NCI-H1417 (cell line): ENCODE results near the gene ACOT7.

ENCODE experiments used
- DNase-seq, 3 experiments: peaks; one replicate each; lab custom pipeline; 2025; lab: John Stamatoyannopoulos, UW

ACOT7 gene

DNA sequence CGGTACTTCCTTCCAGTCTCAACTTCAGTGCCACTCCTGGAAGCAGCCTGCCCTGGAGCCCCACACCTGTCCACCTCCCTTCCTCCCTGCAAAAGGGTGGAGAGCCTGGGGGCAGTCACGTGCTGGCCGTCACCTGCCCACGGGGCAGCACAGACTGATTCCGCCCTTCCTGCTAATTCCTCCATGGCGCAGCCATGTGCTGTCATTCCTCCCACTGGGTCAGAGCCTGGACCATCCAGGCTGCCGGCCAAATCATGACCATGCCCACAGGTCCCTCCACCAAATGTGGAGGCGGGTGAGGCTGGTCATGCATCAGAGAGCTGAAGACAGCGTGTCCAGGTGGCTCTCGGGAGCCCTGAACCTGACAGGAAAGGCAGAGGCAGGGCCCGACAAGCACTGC is 108.2 kb downstream of the ACOT7 start:
- DNase-seq: no peak

DNA sequence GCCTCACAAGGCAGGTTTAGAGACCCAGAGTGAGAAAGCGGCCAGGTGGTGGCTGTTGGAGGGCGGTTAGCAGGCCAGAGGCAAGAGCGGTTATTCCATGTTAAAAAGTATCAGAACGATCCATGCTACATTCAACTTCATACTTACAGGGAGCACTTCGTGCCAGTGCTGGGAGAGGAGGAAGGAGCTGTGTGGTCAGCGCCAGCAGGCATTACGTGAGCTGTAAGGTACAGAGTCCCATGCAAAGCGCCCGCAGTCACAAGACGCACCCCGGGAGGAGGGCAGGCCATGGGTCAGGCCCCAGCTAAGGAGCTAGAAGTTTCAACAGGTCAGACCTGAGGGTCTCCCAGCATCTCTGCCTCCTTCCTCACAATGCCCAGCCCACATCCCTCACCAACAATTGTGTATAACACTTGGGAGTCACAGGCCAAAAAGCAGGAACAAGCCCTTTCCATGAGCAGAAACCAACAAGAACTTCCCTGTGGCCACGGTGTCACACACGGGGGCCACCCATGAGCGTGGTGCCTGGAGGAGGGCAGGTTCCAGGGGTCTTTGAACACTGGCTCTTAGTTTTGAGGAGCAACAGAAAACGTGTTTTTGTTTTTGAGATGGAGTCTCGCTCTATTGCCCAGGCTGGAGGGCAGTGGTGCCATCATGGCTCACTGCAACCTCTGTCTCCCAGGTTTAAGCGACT is 110.8 kb downstream of the ACOT7 start:
- no peak for DNase-seq

DNA sequence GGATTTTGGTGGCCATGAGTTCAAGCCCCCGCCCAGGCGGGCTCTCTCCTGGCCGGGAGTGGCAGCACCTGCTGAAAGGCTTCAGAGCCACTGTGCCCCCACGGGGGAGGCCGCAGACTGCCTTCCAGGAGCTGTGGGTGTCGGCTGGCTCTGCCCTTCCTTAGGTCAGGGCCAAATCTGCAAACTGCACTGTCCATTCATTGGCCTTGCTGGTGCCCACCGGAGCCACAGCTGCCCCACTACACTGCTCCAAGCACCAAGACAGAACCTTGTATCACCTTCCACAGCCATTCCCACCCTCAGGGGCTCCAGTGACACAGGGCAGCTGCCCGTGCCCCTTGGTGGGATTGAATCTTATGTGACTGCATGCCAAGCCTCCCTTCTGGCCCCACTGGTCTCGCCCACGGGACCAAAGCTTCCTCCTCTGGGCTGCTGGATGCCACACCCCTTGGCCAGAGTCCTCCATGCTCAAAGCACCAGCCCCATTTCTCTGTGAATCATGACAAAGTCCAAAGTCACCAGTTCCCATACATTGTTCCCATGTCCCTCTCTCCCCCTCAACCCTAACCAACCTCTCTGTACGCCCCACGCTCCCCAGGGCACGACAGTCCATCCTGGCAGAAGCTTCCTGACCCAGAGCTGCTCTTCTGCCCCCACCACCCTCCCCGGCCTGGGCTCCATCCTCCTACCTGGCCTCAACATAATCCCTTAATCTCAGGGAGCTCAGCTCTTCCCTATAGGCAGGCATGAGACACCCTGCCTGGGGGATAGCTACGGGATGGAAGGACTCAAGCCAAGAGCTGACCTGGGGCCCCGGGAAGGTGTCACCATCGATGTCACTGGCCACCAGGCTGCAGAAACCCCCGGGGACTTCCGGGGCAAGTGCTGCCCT is 111.8 kb downstream of the ACOT7 start:
- no peak for DNase-seq

DNA sequence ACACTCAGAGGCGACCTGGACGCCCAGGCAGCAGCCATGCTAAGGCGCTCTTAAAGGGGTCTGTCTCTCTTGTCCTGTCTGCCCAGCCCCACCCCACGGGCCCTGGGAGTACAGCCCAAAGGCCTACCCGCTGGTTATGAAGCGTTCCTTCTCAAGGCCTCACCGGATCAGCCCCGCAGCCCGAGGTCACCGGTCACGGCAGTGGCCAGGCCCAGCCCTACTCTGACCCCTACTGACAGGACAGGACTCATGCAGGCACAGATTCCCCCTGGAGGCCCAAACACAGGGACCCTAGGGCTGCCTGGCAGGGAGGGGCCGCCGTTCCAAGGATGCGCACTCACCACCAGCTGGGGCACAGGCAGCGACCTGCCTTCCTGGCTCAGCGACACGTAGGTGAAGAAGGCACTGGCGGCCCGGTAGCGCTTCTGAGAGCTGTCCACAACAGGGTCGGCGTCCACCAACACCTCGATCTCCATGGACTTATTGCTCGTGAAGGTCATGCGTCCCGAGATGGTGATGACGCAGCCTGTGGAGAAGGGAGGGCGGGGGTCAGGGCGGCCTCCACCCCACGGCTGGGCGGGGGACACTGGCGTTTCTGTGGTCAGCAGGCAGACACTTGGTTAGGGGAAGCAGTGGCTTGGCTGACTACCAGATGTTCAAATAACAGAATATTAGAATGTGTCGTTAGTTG is 112.7 kb downstream of the ACOT7 start:
- peak in 1 of 3 experiments; percentile 23 for DNase-seq

DNA sequence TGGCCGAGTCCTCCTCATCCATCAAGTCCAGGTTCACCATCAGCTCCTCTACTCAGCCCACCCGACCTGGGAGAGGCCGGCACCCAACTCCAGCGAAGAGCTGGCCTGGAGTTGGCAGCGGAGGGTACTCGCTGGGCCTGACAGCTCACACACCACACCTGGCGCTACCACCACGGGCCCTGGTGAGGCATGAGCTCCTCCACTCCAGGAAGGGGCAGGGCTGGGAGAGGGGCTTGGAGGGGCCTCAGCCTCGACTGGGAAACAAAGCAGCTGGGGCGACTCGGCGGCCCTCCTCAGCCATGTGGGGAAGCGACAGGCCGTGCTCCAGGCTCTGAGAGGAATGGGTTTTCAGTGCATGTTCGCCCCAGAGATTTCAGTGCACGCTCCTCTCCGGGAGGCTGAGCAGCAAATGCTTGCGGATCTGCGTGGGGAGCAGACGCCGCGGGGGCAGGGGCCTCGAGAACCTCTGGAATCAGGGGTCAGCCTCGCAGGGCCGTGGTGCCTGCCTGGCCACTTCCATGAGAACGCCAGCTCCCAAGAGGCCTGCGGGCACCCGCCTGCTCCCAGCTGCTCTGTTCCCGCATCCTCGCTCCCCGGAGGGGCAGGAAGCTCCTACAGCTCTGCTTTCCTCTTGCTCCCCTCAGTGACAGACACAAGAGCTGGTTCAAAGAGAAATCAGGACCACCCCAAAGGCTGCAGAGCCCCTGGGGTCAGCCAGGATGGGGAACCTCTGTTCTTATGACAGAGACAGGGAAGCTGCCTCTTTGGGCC is 113.8 kb downstream of the ACOT7 start:
- no peak for DNase-seq

DNA sequence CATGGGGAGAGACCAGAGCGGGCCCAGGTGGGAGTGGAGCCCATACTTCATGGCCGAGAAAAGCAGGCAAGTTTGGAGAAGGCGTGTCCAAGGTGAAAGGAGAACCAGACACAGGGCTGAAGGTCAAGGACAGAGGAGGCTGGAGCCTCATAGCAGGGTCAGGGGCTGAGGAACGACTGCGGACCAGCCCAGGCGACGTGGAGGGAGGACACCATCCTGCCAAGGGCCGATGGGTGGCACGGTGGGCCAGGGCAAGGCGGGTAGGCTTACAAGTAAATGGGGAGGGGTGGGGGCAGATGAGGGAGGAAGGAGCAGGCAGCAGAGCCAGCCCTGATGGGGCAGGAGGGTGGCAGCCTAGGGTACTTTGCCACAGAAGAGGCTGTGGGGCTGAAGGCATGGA is 114.5 kb downstream of the ACOT7 start:
- DNase-seq: no peak

DNA sequence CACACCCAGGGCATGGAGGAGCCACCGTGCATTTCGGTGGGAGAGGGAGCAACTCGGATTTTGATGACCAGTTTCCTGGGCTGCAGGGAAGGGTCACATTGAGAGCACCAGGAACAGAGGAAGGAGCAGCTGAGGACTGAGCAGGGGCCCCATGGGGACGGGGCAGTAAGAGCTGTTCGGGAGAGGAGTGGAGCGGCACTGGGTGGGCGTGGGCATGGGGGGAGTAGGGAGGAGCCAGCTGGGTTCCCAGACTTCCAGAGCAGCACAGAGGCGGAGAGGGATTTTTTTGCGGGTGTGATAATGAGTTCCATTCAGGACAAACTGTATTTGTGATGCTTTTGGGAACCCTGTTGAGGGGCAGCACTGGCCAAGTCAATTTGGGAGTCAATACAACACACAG is 115.3 kb downstream of the ACOT7 start:
- DNase-seq: peak in 2 of 3 experiments; percentile 15 to 21

DNA sequence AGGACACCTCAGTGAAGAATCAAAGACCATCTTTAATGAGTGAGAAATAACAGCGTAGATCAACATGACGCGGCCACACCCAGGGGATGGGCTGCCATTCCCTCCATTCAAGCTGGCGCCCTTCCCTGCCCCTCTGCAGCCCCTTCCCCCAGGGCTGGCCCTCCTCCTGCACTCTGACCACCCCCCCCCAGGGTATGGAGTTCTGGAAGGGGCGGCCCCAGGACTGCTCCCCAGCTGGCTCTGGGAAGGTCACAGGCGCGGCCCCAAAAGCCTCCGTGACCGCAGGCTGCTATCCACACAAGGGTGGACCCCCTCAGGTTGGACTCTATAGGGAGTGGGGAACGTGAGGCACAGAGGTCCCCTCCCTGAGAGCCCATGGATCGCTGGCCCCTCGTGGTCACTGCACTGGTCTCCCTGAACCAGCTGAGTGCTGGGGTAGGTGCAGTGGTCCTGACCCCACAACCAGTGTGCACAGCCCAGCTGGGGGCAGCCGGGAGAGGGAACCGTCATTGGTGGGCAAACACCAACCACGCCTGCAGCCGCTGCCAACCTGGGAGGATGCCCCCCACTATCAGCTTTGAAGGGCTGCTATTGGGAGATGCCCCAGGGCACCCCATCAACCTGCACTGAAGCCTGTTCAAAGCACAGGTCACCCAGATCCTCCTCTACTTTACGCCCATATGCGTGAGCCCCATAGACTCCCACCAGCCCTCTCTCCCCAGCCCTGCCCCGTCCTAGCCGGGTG is 116.6 kb downstream of the ACOT7 start:
- no peak for DNase-seq

DNA sequence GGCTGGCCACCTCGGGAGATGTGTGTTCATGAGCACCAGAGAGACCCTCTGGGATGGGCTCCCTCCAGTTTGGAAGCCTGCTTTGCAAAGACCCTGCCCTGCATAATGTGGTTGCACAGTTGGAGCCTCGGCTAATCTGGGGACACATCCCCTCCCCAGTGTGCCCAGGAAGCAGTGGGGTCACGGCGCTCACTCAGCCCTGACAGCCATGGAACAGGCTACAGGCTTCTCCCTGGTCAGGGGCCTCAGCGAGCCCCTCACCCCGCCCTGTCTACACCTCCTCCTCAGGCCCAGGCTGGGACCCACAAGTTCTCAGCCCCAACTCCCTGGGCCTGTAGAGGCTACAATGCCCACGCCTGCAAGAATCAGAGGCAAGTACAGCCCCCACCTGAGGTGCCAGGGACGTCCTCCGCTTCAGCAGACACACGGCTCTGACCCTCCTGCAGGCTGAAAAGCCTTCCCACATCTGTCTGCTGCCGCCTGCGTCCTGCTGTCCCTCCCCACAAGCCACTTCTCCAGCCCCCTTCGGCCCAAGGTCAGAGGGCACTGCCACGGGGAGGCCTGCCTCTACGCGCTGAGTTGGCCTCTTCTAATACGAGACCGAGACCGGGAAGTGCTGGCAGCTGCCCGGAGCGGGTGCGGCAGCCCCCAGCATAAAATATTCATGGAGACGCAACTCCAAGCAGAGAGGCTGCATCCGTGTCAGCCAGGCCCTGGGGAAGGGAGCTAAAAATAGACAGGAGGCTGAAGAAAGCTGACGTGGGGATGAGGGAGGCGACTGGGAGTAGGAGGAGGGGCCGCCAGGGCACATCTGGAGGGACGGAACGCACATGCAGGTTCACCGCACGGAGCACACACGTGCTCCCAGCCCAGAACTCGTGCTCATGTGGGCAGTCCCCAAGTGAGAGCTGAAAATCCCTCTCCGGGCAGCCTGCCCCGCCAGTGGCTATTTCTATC is 117.5 kb downstream of the ACOT7 start:
- peak; percentile 30 to 86 (median 64) for DNase-seq

DNA sequence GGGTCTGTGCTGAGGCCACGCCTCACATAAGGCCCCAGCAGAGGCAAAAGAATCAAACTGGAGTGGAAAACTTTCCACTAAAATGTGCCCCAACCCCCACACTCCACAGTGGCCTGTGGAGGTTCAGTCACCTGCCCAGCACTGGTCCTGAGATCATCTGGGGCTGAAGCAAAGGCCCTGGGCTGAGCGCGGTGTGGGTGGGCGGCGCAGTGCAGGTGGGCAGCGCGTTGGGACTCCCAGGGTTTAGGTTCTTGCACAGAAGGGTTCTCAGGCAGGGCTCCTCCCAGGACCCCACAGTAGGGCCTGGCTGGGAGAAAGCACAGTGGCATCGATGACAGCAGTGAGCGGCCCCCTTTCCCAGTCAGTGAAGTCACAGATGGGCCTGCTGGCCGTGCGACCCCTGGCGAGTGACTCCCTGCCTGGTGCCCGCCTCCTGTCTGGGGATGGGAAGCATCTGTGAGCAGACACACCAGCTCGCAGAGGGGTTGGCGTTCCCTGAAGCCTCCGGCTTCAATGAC is 118.9 kb downstream of the ACOT7 start:
- DNase-seq: no peak

DNA sequence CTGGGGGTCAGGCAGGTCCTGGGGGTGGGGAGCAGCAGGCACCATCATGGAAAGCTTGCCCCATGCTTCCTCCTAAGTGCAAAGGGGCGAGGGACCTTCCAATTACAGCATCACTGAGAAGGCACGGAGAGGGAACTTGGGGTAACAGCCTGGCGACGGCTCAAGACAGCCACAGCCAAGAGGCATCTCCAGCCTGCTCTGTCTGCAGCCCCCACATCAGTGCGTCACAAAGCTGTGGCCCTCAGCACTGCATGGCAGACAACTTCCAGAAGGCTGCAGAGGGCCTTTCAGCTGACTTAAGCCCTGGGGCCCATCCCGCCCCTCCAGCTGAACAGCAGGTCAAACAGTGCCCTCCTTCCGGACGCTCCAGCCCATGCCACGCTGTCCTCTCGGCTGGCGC is 119.5 kb downstream of the ACOT7 start:
- DNase-seq: no peak

DNA sequence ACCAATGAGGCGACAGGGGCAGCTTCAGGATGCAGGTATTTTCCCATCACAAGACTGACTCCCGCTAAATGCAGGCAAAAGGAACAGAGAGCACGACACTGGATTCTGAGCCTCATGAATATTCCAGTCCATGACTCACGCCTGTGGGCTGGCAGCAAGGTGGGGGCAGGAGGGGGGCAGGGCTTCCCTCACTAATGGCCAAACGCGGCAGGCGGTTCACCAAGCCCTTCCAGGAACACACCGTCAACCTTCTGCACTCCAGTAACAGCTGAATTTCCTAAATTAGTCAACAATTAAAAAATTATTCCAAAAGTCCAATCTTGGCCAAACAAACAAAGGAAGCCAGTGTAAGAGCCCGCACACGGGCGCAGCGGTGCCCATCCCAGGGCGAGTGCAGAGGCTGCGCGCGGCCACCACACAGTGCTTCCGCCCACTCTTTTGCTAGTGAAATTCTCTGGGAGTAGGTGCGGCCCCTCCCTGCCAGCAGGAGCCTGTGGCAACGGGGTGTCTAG is 120.1 kb downstream of the ACOT7 start:
- peak in 2 of 3 experiments; percentile 17 to 43 for DNase-seq

DNA sequence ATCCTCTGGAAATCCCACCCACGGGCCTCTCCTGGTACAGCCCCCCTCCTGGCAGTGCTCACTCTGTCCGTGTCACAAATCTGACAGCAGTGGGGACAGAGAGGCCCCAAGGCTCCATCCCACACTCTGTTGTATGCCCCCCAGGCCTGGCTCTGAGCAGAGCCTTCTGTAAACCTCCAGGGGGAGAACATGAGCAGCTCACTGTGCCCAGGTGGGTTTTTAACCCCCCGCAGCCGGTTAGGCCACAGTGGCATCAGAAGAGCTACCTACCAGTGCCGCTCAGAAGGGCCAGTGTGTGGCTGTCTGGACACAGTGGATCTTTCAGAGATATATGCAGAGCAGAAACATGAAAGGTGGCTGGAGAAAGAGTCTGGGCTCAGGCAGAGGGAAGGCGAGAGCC is 120.7 kb downstream of the ACOT7 start:
- DNase-seq: no peak

DNA sequence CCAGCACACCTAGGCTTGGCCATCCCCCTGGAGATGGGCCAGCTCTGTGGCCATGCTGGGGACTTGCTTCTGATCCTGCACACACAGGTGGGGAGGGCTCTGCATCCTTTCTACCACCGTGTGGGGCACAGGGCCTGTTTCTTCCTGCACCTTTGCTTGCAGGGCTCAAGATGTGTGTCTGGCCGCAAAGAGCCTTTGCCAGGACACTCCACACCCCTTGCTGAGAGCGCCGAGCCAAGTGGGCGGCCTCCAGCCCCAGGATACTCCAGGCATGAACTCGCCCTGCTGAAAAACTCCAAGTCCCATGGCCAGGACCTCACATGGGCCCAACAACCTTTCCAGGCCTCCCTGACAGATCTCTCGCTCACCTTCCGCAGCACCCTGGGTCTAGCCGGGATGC is 121.1 kb downstream of the ACOT7 start:
- DNase-seq: no peak

DNA sequence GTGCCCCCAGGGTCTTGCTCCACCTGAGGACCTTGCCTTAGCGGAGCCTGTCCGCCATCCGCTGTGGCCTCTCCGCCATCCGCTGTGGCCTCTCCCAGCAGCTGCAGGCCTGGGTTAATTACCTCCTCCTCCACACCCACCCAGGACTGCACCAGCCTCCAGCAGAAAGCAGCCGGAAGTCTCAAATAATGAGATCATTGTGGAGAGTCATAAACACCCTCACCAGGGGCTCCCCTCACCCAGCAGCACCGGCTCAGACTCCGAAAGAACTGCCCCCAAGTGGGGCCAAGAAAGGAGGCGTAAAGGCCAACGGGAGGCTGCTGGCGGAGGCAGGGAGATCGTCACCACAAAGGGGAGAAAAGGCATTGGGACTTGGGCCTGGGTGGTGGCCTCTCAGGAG is 122.0 kb downstream of the ACOT7 start:
- DNase-seq: peak; percentile 32 to 90 (median 77)

DNA sequence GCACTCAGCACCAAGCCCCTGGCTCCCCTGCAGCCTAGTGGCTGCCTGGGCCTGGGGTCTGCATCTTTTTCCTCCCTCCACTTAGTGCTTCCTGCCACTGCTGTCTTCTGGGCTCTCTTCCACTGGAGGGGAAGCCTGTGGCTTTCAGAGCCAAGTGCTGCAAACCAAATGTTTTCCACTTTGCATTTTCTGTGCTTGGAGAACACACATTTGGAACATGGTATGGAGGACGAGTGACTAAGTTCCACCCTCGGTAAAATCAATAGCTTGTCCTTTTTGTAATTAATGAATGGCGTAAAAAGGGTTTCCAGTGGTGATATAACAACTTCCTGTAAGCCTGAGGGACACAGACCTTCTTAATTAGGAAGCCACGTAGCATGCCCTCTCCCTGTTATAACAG is 122.6 kb downstream of the ACOT7 start:
- DNase-seq: peak in 1 of 3 experiments; percentile 52

DNA sequence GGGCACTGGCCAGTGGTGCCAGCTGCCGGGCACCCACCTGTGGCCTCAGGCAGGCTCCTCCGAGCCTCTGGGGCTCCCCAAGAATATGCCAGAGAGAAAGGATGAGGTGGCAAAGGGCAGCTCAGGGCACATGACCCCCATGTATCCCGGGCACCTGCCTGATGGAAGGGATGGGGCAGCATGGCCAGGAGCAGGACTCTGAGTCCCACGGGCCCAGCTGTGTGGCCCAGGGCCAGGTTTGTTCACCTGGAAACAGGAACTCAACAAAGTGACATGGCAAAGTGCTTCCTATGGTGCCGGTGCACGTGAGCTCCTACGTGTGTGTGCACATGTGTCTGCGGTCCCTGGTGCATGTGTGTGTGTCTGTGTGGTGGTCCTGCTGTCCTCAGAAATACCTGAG is 123.2 kb downstream of the ACOT7 start:
- DNase-seq: peak in 2 of 3 experiments; percentile 71 to 76

DNA sequence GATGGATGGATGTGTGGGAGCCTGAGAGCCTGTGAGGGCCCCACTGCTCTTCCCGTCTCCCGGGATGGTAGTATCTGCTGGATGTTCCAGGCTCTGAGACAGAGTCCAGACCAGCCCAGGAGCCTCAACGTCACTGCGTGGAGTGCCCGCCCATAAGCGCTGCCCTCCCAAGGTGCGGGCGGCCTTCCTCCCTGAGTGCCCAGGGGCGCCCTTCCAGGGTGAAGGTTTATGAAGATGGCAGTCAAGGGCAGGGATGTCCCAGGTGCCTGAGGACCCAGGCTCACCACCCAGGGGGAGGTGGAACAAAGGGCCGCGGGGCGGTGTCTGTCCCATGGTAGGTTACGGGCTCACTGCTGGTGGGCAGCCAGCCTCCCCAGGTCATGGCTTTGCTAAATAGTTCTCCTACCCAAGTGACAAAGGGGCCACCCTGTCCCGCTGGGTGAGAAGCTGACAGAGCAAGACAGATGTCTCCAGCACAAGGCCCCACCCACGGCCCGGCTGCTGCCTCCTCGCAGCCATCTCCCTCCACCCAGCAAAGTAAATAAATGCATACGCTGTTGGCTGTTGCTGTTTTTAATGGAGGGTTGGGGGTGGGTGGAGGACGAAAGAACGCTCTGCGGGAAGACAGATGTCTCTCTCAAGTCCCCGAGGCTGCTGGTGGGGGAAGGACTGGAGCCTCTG is 123.7 kb downstream of the ACOT7 start:
- DNase-seq: peak; percentile 75 to 90 (median 82)

DNA sequence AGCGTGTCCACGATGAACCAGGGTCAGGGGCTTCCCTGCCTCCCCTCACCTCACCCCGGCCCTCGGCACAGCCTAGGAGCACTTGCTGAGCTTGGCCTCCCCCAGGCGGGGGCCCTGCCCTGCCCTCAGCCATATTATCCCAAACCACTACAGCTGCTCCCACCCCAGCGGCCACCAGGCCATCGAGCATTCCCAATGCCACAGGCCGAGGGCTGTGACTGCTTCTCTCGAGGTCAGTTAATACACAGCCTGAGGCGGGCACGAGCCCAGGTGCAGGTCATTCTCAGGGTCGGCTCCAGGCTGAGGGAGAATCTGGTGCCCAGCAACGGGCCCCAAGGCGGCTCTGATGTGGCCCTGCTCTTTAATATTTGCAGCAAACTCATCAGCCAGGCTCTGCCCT is 124.3 kb downstream of the ACOT7 start:
- DNase-seq: no peak
